Umbilical cord (tissue), 2 donors: Measurements from ENCODE around the gene FBXO22. TPM values are rescaled to one million over a fixed set of nuclear protein-coding genes. Genes with fewer than 3 reads are reported as not detected.
"Not testable (repeated sequence)": the region's sequence is repeated elsewhere in the genome, so short reads cannot be mapped to it uniquely, and the experiment has no call there.

Experiments
- DNase-seq: peaks from one replicate; pipeline ENCODE4 v3.0.0-alpha.2; 2015; ENCODE audit warnings: low spot score
- total RNA-seq: library from RNA; depleted of rRNA; stranded (reverse); fragments of >200 nt; gene quantifications from one replicate; pipeline ENCODE4 v1.2.3, GENCODE V29; 2014; ENCODE audit warnings: low replicate concordance; ENCODE audit not compliant: insufficient read depth

FBXO22 gene
- total RNA-seq, 1 donor from 2014 or later, result 12.8 TPM

GRCh38 chr15:75981149-75981815, 77.6 kb downstream of the FBXO22 start:
- no peak for DNase-seq

GRCh38 chr15:75982468-75982867, 78.8 kb downstream of the FBXO22 start:
- no peak for DNase-seq

GRCh38 chr15:75984706-75985105, 81.0 kb downstream of the FBXO22 start:
- DNase-seq, result not testable (repeated sequence)

- DNase-seq, result no peak
Measured at GRCh38 chr15:75985971-75986370, 82.3 kb downstream of the FBXO22 start.

- peak; percentile 80 for DNase-seq
Measured at GRCh38 chr15:75989045-75989444, 85.4 kb downstream of the FBXO22 start.

GRCh38 chr15:75989875-75990274, 86.2 kb downstream of the FBXO22 start:
- DNase-seq, result no peak

Other genes with a start within 250 kb of the FBXO22 start
- gene CSPG4, start 191.0 kb upstream of the FBXO22 start, total RNA-seq, result 84.0 TPM
- gene UBE2Q2, start 60.4 kb upstream of the FBXO22 start, total RNA-seq, result 85.5 TPM
- gene NRG4, start 108.5 kb downstream of the FBXO22 start, total RNA-seq, result 3.6 TPM
- gene TMEM266, start 156.1 kb downstream of the FBXO22 start, total RNA-seq, result 1.4 TPM